Keratinocyte (primary cell): ENCODE measurements around the gene SATB2. TPM values are rescaled to one million over a fixed set of nuclear protein-coding genes. Genes with fewer than 3 reads are reported as not detected.

Experiments
- DNase-seq: peaks from one replicate; pipeline ENCODE4 v3.0.0-alpha.2; 2011; ENCODE audit warnings: low read depth, missing footprints, low spot score
- FAIRE-seq: peaks from 2 replicates; lab custom pipeline; 2011; peaks lifted over from hg19 to GRCh38; lab: Jason Lieb, UNC
- H2AFZ ChIP-seq: 2 replicates; pipeline ENCODE4 v1.6.0; 2012; ENCODE audit warnings: low read length, control low read depth, inconsistent platforms; ENCODE audit not compliant: control insufficient read depth
- H3K27ac ChIP-seq: 2 replicates; pipeline ENCODE4 v1.5.1; 2011; ENCODE audit warnings: low read length; ENCODE audit not compliant: control insufficient read depth, insufficient read depth
- H3K27me3 ChIP-seq: 3 replicates; pipeline ENCODE4 v1.6.0; 2011; ENCODE audit warnings: low read length; ENCODE audit not compliant: control insufficient read depth, insufficient read depth; ENCODE audit errors: extremely low read depth
- H3K36me3 ChIP-seq, 2 experiments: 2 replicates in 1 of 2; 3 replicates in 1 of 2; pipeline ENCODE4 v1.5.1; 2011; ENCODE audit warnings: low read length in 2 of 2, mild to moderate bottlenecking in 1 of 2; ENCODE audit not compliant: control insufficient read depth in 2 of 2, insufficient read depth in 2 of 2; ENCODE audit errors: extremely low read depth in 1 of 2
- H3K4me1 ChIP-seq: 3 replicates; pipeline ENCODE4 v1.5.1; 2011; ENCODE audit warnings: low read length; ENCODE audit not compliant: control insufficient read depth, insufficient read depth; ENCODE audit errors: extremely low read depth
- H3K4me2 ChIP-seq: 3 replicates; pipeline ENCODE4 v1.6.0; 2011; ENCODE audit warnings: low read depth, low read length; ENCODE audit not compliant: control insufficient read depth, insufficient read depth; ENCODE audit errors: extremely low read depth
- H3K4me3 ChIP-seq, 3 experiments: fragments of 200-600 bp in 1 of 3; sonication (generic) in 1 of 3; 2 replicates in 2 of 3; 3 replicates in 1 of 3; pipeline ENCODE4 v1.5.1; 2011 to 2016; ENCODE audit warnings: low read length in 3 of 3, mild to moderate bottlenecking in 3 of 3, control low read depth in 2 of 3, inconsistent platforms in 1 of 3, low read depth in 1 of 3, mixed read lengths in 1 of 3, mixed run types in 1 of 3, moderate library complexity in 1 of 3; ENCODE audit not compliant: control insufficient read depth in 2 of 3, insufficient read depth in 2 of 3; ENCODE audit errors: extremely low read depth in 1 of 3
- H3K79me2 ChIP-seq: 2 replicates; pipeline ENCODE4 v1.6.0; 2012; ENCODE audit warnings: low read length; ENCODE audit not compliant: control insufficient read depth, insufficient read depth
- H3K9ac ChIP-seq: 3 replicates; pipeline ENCODE4 v1.6.0; 2011; ENCODE audit warnings: low read length; ENCODE audit not compliant: control insufficient read depth, insufficient read depth; ENCODE audit errors: extremely low read depth
- H3K9me1 ChIP-seq: 3 replicates; pipeline ENCODE4 v1.6.0; 2011; ENCODE audit warnings: low read length; ENCODE audit not compliant: control insufficient read depth, insufficient read depth; ENCODE audit errors: extremely low read depth
- H3K9me3 ChIP-seq: 2 replicates; pipeline ENCODE4 v1.5.1; 2012; ENCODE audit warnings: low read depth, low read length; ENCODE audit not compliant: control insufficient read depth
- H4K20me1 ChIP-seq: 3 replicates; pipeline ENCODE4 v1.6.0; 2011; ENCODE audit warnings: low read length; ENCODE audit not compliant: control insufficient read depth, insufficient read depth; ENCODE audit errors: extremely low read depth
- EZH2 ChIP-seq: IDR thresholded peaks from one replicate; pipeline ENCODE4 v1.6.1; 2012; ENCODE audit warnings: inconsistent platforms, mild to moderate bottlenecking, low read length, moderate library complexity
- dilution Hi-C: fragments of 300-500 bp; cut with MboI; formaldehyde crosslinking; loops from one replicate; pipeline ENCODE4 v1.7.0; 2020; ENCODE audit warnings: low sequenced_read_pairs; ENCODE audit not compliant: extremely low pct_ligation_motif_present
- polyA plus RNA-seq, 5 experiments: library from polyadenylated mRNA; depleted of rRNA in 3 of 5; stranded (reverse) in 3 of 5; stranded (forward) in 1 of 5; unstranded in 1 of 5; fragments of >200 nt; gene quantifications; 1 replicate in 1 of 5; 2 replicates in 3 of 5; 3 replicates in 1 of 5; pipeline versions ENCODE4 v1.2.1 to v1.2.3, GENCODE V29; 2011 to 2012; ENCODE audit warnings: missing spikeins in 2 of 5, low read depth in 1 of 5, low replicate concordance in 1 of 5
- TF ChIP-seq, protein P1 (sequence below), 3 experiments: IDR thresholded peaks in 1 of 3; conservative IDR thresholded peaks in 1 of 3; optimal IDR thresholded peaks in 1 of 3; 2 replicates in 2 of 3; 3 replicates in 1 of 3; pipeline versions ENCODE3 to v1.5.1; 2011; ENCODE audit warnings: low read length in 3 of 3, mild to moderate bottlenecking in 3 of 3, moderate library complexity in 2 of 3, control low read depth in 1 of 3, inconsistent platforms in 1 of 3; ENCODE audit not compliant: insufficient read depth in 2 of 3; ENCODE audit errors: extremely low read depth in 1 of 3

Gene SATB2
- polyA plus RNA-seq, 1 donor (not counting 4 experiments of a cell fraction or from before 2014, with no cell fraction given) = 1.4 TPM

DNA sequence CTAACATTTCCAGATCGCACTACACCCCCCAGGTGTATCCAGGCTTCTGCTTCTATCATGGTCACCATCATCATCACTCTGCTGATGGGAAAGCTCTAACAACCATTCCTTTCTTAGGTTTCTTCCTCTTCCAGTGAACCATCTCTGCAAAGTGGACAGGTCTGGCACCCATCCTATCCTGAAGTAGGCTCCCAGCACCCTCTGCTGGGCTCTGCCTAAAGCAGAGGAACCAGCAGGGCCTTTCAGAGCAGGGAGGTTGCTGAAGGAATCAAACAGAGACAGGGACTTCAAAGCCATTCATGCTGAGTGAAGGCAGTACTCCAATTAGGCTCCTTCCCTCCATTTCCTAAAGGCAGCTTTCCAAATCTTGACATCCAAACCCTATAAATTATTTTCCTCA lies 27.2 kb upstream of the SATB2 start:
- FAIRE-seq (no peak), DNase-seq (no peak)
- Histone ChIP-seq H3K4me3 (no peak overlapping the region), H3K9me3 (no peaks in the 10 kb centered on the region), H3K4me2 (no peak overlapping the region), H3K9ac (no peak overlapping the region), H3K27ac (no peak overlapping the region), H3K4me1 (no peaks in the 10 kb centered on the region), H3K9me1 (no peaks in the 10 kb centered on the region), H3K27me3 (no peaks in the 10 kb centered on the region), H2AFZ (no peak overlapping the region), H3K36me3 (no peaks in the 10 kb centered on the region), H3K79me2 (no peaks in the 10 kb centered on the region), H4K20me1 (no peaks in the 10 kb centered on the region)
- TF ChIP-seq, protein P1, sequence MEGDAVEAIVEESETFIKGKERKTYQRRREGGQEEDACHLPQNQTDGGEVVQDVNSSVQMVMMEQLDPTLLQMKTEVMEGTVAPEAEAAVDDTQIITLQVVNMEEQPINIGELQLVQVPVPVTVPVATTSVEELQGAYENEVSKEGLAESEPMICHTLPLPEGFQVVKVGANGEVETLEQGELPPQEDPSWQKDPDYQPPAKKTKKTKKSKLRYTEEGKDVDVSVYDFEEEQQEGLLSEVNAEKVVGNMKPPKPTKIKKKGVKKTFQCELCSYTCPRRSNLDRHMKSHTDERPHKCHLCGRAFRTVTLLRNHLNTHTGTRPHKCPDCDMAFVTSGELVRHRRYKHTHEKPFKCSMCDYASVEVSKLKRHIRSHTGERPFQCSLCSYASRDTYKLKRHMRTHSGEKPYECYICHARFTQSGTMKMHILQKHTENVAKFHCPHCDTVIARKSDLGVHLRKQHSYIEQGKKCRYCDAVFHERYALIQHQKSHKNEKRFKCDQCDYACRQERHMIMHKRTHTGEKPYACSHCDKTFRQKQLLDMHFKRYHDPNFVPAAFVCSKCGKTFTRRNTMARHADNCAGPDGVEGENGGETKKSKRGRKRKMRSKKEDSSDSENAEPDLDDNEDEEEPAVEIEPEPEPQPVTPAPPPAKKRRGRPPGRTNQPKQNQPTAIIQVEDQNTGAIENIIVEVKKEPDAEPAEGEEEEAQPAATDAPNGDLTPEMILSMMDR (optimal IDR thresholded peaks at IDR 0.05 in 1 of 3, IDR thresholded peaks at IDR 0.05 in 1 of 3, conservative IDR thresholded peaks at IDR 0.05 in 1 of 3; ENCODE audit: extremely low read depth in 1 of 3, insufficient read depth in 2 of 3, low read length in 3 of 3) = peak in 2 of 3 experiments; percentile 31 to 36
- no peak for TF ChIP-seq EZH2
- dilution Hi-C loops = no loop called here

DNA sequence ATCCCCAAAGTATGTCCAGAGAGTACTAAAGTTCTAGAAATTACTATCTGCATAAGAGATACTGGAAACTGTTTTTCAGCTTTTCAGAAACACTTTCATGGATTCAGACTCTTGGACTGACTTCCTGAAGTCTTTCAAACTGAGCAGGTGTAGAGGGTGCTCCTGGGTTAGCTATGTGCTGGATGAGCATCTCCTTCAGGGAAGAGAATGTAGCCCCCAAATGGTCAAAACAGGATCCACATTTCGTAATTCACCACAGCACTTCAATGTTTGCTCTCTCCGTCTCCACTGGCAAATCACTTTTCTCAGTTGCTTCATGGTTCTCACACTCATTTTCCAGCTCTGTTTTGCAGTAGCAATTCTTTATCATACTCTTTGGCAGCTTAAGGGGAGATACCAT lies 23.2 kb upstream of the SATB2 start:
- H3K4me1 ChIP-seq = no peaks in the 10 kb centered on the region
- FAIRE-seq (no peak), DNase-seq (no peak)
- no peaks in the 10 kb centered on the region for H3K79me2 ChIP-seq
- H3K9me3 ChIP-seq = no peaks in the 10 kb centered on the region
- H3K9ac ChIP-seq = no peak overlapping the region
- H3K4me2 ChIP-seq = no peak overlapping the region
- H3K4me3 ChIP-seq = no peak overlapping the region
- no peak overlapping the region for H3K27ac ChIP-seq
- dilution Hi-C loops = no loop called here
- no peak for TF ChIP-seq EZH2
- TF ChIP-seq, protein P1 (optimal IDR thresholded peaks at IDR 0.05 in 1 of 3, IDR thresholded peaks at IDR 0.05 in 1 of 3, conservative IDR thresholded peaks at IDR 0.05 in 1 of 3; ENCODE audit: extremely low read depth in 1 of 3, insufficient read depth in 2 of 3, low read length in 3 of 3) = no peak
- no peaks in the 10 kb centered on the region for H3K36me3 ChIP-seq
- H3K9me1 ChIP-seq = no peaks in the 10 kb centered on the region
- no peaks in the 10 kb centered on the region for H4K20me1 ChIP-seq
- no peaks in the 10 kb centered on the region for H3K27me3 ChIP-seq
- H2AFZ ChIP-seq = no peak overlapping the region
